Embryonic facial prominence (tissue), 1 donor: ENCODE measurements around the gene ALDH8A1.
A peak's percentile ranks its signal among the peaks of the same experiment; 100 is the strongest.
"Not testable (repeated sequence)": the region's sequence is repeated elsewhere in the genome, so short reads cannot be mapped to it uniquely, and the experiment has no call there.

Experiments
- DNase-seq: peaks from one replicate; pipeline ENCODE4 v3.0.0-alpha.2; 2016; ENCODE audit errors: extremely low spot score

The ALDH8A1 gene

GRCh38 chr6:134910593-134910935 is 39.3 kb downstream of the ALDH8A1 start:
- DNase-seq: no peak

- DNase-seq: no peak
Observed at GRCh38 chr6:134909701-134910592, 40.0 kb downstream of the ALDH8A1 start.

GRCh38 chr6:134908906-134909516 is 40.9 kb downstream of the ALDH8A1 start:
- DNase-seq: no peak

- not testable (repeated sequence) for DNase-seq
Observed at GRCh38 chr6:134904731-134905130, 45.2 kb downstream of the ALDH8A1 start.

DNA sequence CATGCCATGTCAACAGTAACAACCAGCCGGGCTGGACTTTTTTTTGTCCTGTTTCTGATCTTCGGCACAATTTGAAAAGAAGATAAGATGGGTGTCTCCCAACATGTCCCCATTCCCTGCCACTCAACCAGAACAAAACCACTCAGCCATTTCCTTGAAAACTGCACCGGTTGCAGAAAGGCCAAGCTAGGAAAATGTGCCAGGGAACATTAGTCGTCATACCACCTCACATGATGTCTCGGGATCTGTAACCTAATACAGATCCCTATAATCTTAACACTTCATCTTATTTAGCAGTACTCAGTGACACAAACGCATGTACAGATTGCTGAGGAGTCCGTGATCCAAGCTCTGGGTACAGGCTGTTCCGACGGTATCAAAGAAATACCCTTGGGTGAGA is 46.5 kb downstream of the ALDH8A1 start:
- DNase-seq: no peak

DNA sequence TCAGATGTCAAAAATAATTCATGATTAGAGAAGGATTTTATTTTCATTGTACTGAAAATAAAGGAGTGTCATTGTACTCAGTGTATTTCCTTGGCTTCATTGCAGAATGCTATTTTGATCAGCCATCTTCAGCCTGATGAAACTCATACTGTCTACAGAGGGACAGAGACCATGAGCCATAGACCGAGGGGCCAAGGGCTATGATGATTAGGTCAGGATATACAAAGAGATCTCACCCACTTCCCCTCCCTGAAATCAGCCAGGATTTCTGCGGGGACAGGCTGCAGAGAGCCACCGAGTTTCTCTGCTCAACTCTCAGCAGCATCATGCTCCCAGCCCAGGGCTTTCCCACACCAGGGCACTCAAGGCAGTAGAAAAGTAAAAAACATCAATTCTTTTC is 47.0 kb downstream of the ALDH8A1 start:
- no peak for DNase-seq

DNA sequence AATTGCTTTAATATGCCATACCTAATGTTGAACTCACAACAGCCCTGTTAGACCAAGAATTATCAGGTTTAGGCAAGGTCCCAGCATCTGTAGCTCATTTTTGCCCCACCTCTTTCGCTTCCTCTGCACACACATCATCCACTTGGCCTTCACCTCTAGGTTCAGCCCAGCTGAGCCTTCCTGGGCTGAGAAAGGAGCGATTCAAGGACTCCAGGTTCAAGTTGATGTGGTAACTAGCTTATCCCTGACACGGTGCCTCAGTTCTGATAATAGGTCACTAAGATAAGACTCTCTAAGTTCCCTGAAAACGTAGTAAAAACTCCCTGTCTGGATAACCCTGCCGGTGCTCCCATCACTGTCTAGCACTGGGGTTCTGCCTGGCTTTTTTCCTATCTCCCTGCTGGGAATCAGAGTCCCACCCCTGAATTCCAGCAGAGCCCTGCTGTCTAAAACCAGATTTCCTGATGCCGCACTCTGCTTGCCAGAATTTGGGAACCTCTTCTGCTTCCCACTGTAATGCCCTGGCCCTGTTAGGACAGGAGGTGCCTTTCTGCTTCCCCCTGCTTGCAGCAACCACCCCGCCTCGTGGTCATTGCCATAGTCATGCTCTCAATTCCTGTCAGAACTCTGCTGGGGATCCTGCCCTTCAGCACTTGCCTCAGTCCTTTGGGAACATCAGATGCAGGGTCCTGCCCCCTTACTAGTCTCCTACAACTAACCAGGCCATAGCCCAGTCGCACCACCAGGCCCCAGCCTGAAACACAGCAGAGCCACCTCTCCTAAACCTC is 47.6 kb downstream of the ALDH8A1 start:
- no peak for DNase-seq

DNA sequence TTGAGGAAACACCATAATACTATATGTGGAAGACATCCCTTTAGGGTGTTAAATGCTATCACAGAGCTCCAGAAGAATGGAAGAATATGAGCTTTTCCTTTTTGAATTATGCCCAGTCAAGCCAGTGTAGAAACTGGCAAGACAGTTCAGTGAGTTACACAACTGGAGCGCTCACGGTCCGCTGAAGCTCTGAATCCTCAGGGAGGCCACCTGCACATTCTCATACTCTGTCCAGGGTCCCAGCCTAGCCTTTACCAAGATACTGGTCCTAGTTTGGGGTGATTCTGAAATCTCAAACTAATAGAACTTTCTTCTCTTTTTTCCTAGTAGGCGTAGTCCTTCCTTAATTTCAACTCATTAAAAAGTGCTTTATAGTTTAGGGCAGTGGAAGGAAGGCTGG is 51.3 kb downstream of the ALDH8A1 start:
- no peak for DNase-seq

DNA sequence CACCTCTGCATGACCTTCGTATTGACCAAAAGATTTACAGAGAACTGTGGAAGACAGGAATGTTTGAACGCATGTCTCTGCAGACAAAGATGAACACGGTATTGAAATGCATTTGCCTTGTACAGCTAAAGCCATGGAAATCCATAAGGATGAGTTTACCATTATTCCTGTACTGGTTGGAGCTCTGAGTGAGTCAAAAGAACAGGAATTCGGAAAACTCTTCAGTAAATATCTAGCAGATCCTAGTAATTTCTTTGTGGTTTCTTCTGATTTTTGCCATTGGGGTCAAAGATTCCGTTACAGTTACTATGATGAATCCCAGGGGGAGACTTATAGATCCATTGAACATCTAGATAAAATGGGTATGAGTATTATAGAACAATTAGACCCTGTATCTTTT is 51.7 kb downstream of the ALDH8A1 start:
- not testable (repeated sequence) for DNase-seq

DNA sequence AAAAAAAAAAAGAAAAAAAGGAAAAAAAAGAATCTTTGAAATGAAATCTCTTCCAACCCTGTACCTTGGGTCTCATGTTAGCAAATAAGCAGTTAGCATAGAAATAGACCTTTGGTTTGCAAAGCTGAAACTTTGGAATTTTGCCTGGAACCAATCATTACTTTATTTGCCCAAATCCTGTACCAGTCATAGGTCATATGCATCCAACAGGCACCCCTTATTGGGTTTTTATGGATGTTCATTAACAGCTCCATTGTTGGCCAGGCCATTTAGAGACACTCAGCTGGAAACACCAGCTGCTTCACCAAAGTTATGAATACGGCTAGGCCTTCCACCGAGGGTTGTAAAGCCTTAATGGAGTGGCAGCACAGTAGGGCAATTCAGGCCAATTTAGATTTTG is 53.0 kb downstream of the ALDH8A1 start:
- no peak for DNase-seq

GRCh38 chr6:134894800-134895199 is 55.1 kb downstream of the ALDH8A1 start:
- no peak for DNase-seq

- DNase-seq: no peak
Observed at GRCh38 chr6:134892362-134892761, 57.5 kb downstream of the ALDH8A1 start.

- no peak for DNase-seq
Observed at GRCh38 chr6:134891633-134892032, 58.3 kb downstream of the ALDH8A1 start.

DNA sequence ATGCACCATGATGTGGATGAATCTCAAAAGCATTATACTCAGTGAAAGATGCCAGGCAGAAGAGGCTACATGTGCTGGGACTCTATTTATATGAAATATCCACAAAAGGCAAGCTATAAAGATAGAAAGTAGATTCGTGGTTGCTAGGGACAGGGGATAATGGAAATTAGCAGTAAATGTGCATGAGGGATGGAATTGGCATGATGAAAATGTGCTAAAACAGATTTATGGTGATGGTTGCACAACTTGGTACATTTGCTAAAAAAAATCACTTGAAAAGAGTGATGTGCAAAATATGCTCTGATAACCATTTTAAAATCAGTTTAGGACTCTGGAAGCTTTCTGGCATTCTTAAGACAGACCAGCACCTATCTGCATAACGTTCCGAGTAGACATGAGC is 61.6 kb downstream of the ALDH8A1 start:
- no peak for DNase-seq

GRCh38 chr6:134884752-134885151 is 65.1 kb downstream of the ALDH8A1 start:
- DNase-seq: no peak

- DNase-seq: no peak
Observed at GRCh38 chr6:134883314-134883713, 66.6 kb downstream of the ALDH8A1 start.

- peak; percentile 69 for DNase-seq
Observed at GRCh38 chr6:134882426-134883038, 67.4 kb downstream of the ALDH8A1 start.

DNA sequence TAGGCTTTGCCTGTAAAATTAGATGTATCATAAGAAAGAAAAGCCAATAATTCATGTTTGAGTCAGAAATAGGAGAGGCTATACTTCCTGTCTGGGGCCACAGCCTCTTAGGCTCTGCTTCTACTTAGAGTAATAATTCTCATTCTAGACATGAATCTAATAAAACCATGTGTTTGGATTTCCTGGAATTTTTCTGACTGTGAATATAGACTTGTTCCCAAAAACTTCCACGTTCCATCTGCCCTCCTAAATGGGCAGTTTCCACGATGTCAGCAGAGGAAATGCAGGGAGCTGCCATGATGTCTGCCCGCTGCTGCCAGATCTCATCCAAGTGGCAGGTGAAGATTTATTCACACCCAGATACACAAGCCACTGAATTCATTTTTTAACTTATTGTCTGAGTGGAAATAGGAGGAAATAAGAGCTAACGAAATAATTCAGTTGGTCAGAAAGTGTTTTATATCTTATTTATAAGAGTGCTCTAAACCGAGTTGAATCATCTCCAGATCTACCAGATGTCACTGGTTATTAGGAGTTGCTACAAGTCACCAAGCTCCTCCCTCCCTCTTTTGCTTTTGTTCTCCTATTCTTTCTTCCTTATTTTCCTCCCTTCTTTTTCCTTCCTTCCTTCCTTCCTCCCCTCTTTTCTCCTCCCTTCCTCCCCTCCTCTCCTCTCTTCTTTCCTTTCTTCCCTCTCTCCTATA is 69.3 kb downstream of the ALDH8A1 start:
- no peak for DNase-seq

GRCh38 chr6:134878136-134878535 is 71.8 kb downstream of the ALDH8A1 start:
- DNase-seq: no peak

- no peak for DNase-seq
Observed at GRCh38 chr6:134875367-134875766, 74.5 kb downstream of the ALDH8A1 start.
